ENCODE data around the gene TRMT2B.

The TRMT2B gene, protein sequence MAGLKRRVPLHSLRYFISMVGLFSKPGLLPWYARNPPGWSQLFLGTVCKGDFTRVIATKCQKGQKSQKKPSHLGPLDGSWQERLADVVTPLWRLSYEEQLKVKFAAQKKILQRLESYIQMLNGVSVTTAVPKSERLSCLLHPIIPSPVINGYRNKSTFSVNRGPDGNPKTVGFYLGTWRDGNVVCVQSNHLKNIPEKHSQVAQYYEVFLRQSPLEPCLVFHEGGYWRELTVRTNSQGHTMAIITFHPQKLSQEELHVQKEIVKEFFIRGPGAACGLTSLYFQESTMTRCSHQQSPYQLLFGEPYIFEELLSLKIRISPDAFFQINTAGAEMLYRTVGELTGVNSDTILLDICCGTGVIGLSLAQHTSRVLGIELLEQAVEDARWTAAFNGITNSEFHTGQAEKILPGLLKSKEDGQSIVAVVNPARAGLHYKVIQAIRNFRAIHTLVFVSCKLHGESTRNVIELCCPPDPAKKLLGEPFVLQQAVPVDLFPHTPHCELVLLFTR

DNA sequence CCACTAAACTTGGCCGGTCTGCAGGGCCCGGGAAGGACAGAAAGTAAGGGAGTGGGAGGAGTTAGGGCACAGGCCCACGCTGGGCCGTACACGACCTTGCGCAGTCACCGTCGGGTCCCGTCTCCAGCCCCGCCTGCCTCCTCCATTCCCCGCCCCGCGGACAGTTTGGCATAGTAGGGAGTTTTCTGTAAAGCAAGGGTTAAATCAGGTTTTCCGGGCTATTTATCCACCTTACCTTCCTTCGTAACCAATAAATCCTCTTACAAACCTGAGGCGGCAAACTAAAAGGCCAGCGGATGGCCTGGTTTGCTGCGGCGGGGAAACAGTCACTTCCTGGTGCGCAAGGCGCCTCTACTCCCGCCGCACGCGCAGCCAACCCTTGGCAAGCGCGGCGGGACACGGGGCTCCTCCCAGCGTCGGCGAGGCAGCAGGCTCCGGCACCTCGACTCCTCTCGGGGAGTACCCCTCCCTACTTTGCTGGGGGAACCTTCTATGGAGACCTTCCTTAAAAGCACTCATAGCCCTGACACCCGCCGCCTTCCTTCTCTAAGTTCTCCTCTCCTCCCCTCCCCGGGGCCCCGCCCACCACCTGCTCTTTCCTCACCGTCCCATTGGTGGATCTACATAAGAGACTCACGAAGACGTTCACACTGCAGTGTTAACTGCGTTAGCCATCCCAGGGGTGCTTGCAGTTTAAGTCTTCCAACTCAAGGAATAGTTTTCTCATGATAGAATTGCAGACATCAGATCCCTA is at the start of gene TRMT2B:
TRMT2B (minus strand) TSS at position 563 of the 754 bp plus-strand sequence. CDS start 9,822 bp downstream, outside the sequence.
- TF ChIP-seq, protein P1, sequence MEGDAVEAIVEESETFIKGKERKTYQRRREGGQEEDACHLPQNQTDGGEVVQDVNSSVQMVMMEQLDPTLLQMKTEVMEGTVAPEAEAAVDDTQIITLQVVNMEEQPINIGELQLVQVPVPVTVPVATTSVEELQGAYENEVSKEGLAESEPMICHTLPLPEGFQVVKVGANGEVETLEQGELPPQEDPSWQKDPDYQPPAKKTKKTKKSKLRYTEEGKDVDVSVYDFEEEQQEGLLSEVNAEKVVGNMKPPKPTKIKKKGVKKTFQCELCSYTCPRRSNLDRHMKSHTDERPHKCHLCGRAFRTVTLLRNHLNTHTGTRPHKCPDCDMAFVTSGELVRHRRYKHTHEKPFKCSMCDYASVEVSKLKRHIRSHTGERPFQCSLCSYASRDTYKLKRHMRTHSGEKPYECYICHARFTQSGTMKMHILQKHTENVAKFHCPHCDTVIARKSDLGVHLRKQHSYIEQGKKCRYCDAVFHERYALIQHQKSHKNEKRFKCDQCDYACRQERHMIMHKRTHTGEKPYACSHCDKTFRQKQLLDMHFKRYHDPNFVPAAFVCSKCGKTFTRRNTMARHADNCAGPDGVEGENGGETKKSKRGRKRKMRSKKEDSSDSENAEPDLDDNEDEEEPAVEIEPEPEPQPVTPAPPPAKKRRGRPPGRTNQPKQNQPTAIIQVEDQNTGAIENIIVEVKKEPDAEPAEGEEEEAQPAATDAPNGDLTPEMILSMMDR (IDR thresholded peaks at IDR 0.05; ENCODE audit: low read depth, low read length), result no peak
- in situ Hi-C loops (cut with HindIII; ENCODE audit: low sequenced_read_pairs), result no loop called here
- DNase-seq (ENCODE audit: low read depth, low spot score), result peak; percentile 87
- peak within 1 kb of the TSS; percentile 56 for H3K4me3 ChIP-seq (ENCODE audit: low read depth, low read length)

DNA sequence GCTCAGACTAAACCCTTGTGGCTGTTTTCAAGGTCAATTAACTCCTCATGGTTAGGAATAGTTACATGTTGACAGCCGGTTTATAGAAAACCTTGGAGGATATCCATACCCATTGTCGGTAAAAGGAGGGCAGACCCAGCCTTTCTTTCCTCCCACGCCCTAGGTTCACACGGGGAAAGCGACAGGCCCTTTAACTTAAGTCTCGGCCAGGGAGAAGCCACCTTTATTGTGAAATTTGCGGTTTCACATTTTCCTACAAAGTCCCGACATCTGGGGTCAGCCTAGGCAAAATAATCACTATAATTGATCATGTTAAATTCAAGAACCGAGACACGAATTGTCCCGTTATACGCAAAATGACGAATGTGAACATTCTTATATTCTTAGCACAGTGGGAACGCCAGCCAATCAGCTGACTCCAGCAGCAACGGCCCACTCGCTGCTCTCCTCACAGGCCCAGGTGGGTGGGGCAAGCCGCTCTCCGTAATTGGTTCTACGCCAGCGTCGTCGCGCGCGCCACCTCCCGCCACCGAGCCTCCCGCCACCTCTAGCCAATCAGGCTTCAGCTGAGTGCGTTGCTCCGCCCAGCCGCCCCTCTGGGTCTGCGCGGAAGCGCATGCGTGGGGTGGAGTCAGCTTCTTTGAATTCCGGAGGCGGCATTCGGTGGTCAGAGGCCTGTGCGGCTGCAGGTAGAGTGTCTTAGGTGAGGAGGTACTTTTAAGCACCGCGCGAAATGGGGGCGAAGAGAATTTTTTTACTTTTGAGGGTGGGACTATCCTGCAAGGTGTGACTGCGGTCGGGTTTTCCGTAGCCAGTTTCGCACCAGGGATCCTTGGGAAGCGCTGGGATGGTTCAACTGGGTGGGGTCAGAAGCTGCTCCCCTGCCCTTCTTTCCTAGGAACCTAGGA is 45.9 kb upstream of the TRMT2B start, which contains the start of gene CENPI:
CENPI (plus strand) TSS at position 659 of the 908 bp plus-strand sequence. CDS start 2,867 bp downstream, outside the sequence.
- H3K4me3 ChIP-seq (ENCODE audit: low read depth, low read length), result peak within 1 kb of the TSS; percentile 68
- in situ Hi-C loops (cut with HindIII; ENCODE audit: low sequenced_read_pairs), result no loop called here
- DNase-seq (ENCODE audit: low read depth, low spot score), result peak; percentile 94

DNA sequence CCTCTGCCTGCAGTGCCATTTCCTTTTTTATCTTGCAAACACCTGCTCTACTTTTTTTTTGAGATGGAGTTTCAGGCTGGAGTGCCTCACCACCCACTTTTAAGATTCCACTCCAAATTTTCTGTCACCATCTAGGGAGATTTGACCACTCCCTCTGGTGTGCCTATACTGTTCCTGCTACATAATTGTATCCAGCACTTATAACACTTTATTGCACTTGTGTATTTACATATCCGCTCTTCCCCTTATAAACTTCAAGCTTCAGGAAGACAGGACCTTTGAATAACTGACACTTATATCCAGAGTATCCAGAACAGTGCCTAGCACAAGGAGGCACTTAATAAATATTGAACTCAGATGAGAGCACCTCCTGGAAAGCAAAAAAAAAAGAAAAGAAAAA is 39.9 kb upstream of the TRMT2B start:
- DNase-seq (ENCODE audit: low read depth, low spot score), result no peak
- TF ChIP-seq, protein P1 (IDR thresholded peaks at IDR 0.05; ENCODE audit: low read depth, low read length), result no peak
- no peak overlapping the region for H3K4me3 ChIP-seq (ENCODE audit: low read depth, low read length)
- in situ Hi-C loops (cut with HindIII; ENCODE audit: low sequenced_read_pairs), result no loop called here

More for the DNA sequence above, 45.9 kb upstream of the TRMT2B start, which contains the start of gene CENPI:
- TF ChIP-seq, protein P1 (IDR thresholded peaks at IDR 0.05; ENCODE audit: low read depth, low read length), result no peak

DNA sequence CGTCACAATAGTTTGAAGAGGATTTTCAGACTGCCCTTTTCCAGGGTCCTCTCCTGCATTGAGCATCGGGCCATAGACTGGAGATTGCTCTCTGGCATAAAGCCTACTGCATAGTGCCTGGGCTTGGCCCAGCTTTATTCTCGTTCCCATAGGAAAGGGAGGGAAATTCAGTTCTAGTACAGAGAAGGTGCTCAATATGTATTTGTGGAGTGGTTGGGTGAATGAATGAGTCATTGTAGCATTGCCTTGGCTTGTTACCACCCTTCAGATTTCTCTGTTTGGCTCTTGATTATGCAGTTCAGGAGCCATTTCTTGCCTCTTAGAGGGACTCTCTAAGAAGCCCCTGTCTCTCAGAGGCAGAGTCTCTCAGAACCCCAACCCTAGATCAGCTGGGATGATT is 29.3 kb upstream of the TRMT2B start:
- in situ Hi-C loops (cut with HindIII; ENCODE audit: low sequenced_read_pairs), result no loop called here
- DNase-seq (ENCODE audit: low read depth, low spot score), result no peak
- H3K4me3 ChIP-seq (ENCODE audit: low read depth, low read length), result no peak overlapping the region
- TF ChIP-seq, protein P1 (IDR thresholded peaks at IDR 0.05; ENCODE audit: low read depth, low read length), result no peak

DNA sequence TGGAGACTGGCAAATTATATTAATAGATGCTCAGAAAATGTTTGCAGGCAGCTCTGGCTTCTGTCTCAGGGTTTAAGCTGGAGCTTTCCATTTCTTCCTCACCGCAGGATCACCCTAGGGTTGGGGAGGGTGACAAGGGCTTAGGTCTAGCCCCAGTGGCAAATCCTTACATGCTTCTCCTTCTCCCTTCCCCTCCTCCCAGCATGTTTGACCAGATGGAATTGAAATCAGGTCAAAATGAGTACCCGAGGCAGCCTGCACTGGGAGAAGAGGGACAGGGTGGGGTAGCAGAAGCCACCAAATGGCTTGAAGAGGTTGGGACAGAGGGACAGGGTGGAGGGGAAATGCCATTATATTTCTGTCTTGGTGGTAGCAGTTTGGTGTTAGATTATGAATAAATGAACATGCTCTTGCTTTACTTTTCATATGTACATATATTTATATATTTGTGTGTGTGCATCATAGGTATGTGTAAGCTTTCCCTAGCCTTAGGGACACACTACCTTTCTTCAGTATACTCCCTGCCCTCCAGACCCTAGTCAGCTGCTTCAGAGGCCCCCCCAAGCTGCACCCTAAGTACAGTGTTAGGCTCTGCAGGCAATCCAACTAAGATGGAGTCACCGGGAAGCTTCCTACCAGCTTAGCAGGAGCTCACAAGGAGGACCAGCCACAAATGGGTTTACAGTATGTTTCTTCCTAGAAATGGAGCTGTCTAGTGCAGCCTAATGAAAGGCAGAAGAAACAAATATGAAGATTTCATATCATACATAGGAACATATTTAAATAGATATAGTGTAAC is 28.6 kb upstream of the TRMT2B start:
- in situ Hi-C loops (cut with HindIII; ENCODE audit: low sequenced_read_pairs), result no loop called here
- H3K4me3 ChIP-seq (ENCODE audit: low read depth, low read length), result no peak overlapping the region
- TF ChIP-seq, protein P1 (IDR thresholded peaks at IDR 0.05; ENCODE audit: low read depth, low read length), result no peak
- no peak for DNase-seq (ENCODE audit: low read depth, low spot score)

Measured in astrocyte of the spinal cord (primary cell).